Hepatocyte (in vitro differentiated cells): Measurements from ENCODE around the gene SH3BP1.
"Not testable (repeated sequence)": the region's sequence is repeated elsewhere in the genome, so short reads cannot be mapped to it uniquely, and the experiment has no call there.

Experiments used
- EZH2 ChIP-seq: fragments of 200-600 bp; sonication (generic); IDR thresholded peaks from 2 replicates; pipeline ENCODE4 v1.6.1; 2016; ENCODE audit warnings: antibody characterized with exemption, mild to moderate bottlenecking, borderline replicate concordance
- EZH2phosphoT487 ChIP-seq: fragments of 200-600 bp; sonication (generic); IDR thresholded peaks from one replicate; pipeline ENCODE4 v1.6.1; 2018; ENCODE audit warnings: antibody characterized with exemption, mild to moderate bottlenecking, low read depth, moderate library complexity; ENCODE audit not compliant: unreplicated experiment, severe bottlenecking
- TF ChIP-seq, protein P1 (sequence below): fragments of 200-600 bp; sonication (generic); IDR thresholded peaks from 2 replicates; pipeline ENCODE4 v1.5.1; 2016; ENCODE audit warnings: antibody characterized with exemption, mild to moderate bottlenecking; ENCODE audit not compliant: poor library complexity

DNA sequence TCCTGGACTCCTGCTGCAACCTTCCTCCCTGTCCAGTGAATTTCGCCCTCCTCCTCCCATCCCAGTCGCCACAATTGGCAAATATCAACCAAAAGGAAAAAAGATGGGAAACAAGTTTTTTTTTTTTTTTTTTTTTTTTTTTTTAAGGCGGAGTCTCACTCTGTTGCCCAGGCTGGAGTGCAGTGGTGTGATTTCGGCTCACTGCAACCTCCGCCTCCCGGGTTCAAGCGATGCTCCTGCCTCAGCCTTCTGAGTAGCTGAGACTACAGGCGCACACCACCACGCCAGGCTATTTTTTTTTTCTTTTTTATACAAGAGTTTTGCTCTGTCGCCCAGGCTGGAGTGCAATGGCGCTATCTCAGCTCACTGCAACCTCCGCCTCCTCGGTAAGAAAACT, 56.8 kb downstream of the SH3BP1 start:
- TF ChIP-seq, protein P1, sequence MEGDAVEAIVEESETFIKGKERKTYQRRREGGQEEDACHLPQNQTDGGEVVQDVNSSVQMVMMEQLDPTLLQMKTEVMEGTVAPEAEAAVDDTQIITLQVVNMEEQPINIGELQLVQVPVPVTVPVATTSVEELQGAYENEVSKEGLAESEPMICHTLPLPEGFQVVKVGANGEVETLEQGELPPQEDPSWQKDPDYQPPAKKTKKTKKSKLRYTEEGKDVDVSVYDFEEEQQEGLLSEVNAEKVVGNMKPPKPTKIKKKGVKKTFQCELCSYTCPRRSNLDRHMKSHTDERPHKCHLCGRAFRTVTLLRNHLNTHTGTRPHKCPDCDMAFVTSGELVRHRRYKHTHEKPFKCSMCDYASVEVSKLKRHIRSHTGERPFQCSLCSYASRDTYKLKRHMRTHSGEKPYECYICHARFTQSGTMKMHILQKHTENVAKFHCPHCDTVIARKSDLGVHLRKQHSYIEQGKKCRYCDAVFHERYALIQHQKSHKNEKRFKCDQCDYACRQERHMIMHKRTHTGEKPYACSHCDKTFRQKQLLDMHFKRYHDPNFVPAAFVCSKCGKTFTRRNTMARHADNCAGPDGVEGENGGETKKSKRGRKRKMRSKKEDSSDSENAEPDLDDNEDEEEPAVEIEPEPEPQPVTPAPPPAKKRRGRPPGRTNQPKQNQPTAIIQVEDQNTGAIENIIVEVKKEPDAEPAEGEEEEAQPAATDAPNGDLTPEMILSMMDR, result not testable (repeated sequence)
- TF ChIP-seq EZH2, EZH2phosphoT487: not testable (repeated sequence)
